ENCODE results near the gene RAB11FIP3. TPM values are rescaled to one million over a fixed set of nuclear protein-coding genes. Genes with fewer than 3 reads are reported as not detected.

Gene RAB11FIP3
- total RNA-seq, 3 donors from 2014 or later = 22.0 to 44.6 (median 24.5) TPM

- Histone ChIP-seq H3K4me3 (no peak overlapping the region), H3K36me3 (no peaks in the 10 kb centered on the region), H3K4me1 (peaks cover 10 to 13% of the 10 kb centered on the region in 2 donors), H3K27ac (no peak overlapping the region), H3K9me3 (no peaks in the 10 kb centered on the region), H3K27me3 (peaks cover 5 to 41% of the 10 kb centered on the region in 2 donors)
- no peak for TF ChIP-seq CTCF (IDR thresholded peaks at IDR 0.05)
- no peak for TF ChIP-seq POLR2AphosphoS5 (IDR thresholded peaks at IDR 0.05)
- no peak for TF ChIP-seq POLR2A (IDR thresholded peaks at IDR 0.05)
- intact Hi-C loops (cut with DNase I; ENCODE audit: low total_unique reads) = no loop called here
- DNase-seq (ENCODE audit: low spot score in 2 of 2) = no peak
These were observed 136.0 kb downstream of the RAB11FIP3 start for GRCh38 chr16:561413-561794.

- Histone ChIP-seq H3K27me3 (peaks cover 5 to 41% of the 10 kb centered on the region in 2 donors), H3K36me3 (no peaks in the 10 kb centered on the region), H3K9me3 (no peaks in the 10 kb centered on the region), H3K4me1 (peaks cover 17 to 18% of the 10 kb centered on the region in 2 donors), H3K4me3 (no peak overlapping the region), H3K27ac (no peak overlapping the region)
- no peak for DNase-seq (ENCODE audit: low spot score in 2 of 2)
- intact Hi-C loops (cut with DNase I; ENCODE audit: low total_unique reads) = no loop called here
- TF ChIP-seq CTCF (IDR thresholded peaks at IDR 0.05) = no peak
- TF ChIP-seq POLR2AphosphoS5 (IDR thresholded peaks at IDR 0.05) = no peak
- no peak for TF ChIP-seq POLR2A (IDR thresholded peaks at IDR 0.05)
These were observed 136.8 kb downstream of the RAB11FIP3 start for GRCh38 chr16:561957-562938.

GRCh38 chr16:563072-563644 lies 137.7 kb downstream of the RAB11FIP3 start:
- Histone ChIP-seq H3K4me1 (peaks cover 17 to 21% of the 10 kb centered on the region in 2 donors), H3K27me3 (peaks cover 5 to 39% of the 10 kb centered on the region in 2 donors), H3K9me3 (no peaks in the 10 kb centered on the region), H3K27ac (no peak overlapping the region), H3K4me3 (no peak overlapping the region), H3K36me3 (no peaks in the 10 kb centered on the region)
- intact Hi-C loops (cut with DNase I; ENCODE audit: low total_unique reads) = no loop called here
- DNase-seq (ENCODE audit: low spot score in 2 of 2) = no peak
- TF ChIP-seq CTCF (IDR thresholded peaks at IDR 0.05) (no peak), POLR2AphosphoS5 (IDR thresholded peaks at IDR 0.05) (no peak), POLR2A (IDR thresholded peaks at IDR 0.05) (no peak)

GRCh38 chr16:564690-565418 lies 139.4 kb downstream of the RAB11FIP3 start:
- H3K36me3 ChIP-seq = no peaks in the 10 kb centered on the region
- peaks cover 24 to 30% of the 10 kb centered on the region in 2 donors for H3K4me1 ChIP-seq
- TF ChIP-seq CTCF (IDR thresholded peaks at IDR 0.05) = no peak
- TF ChIP-seq POLR2AphosphoS5 (IDR thresholded peaks at IDR 0.05) = no peak
- TF ChIP-seq POLR2A (IDR thresholded peaks at IDR 0.05) = no peak
- H3K9me3 ChIP-seq = no peaks in the 10 kb centered on the region
- no peak for DNase-seq (ENCODE audit: low spot score in 2 of 2)
- intact Hi-C loops (cut with DNase I; ENCODE audit: low total_unique reads) = loop anchor here (1.0 kb wide), 1 partner anchor 19 kb away; no protein-coding TSS in a partner anchor
- H3K27me3 ChIP-seq = peaks cover 3 to 22% of the 10 kb centered on the region in 2 donors
- peak overlapping the region in 1 of 3 donors; percentile 62 for H3K4me3 ChIP-seq
- H3K27ac ChIP-seq = no peak overlapping the region

Measured in breast epithelium (tissue), 4 donors.